Neural cell (in vitro differentiated cells): ENCODE data around the gene DOP1B. TPM values are rescaled to one million over a fixed set of nuclear protein-coding genes. Genes with fewer than 3 reads are reported as not detected.

Experiments
- H2AFZ ChIP-seq: fragments of 200-600, 300-800 bp; sonication (generic), shearing (Covaris generic); 2 replicates; pipeline ENCODE4 v1.6.0; 2014; ENCODE audit warnings: low read depth, mild to moderate bottlenecking, antibody characterized with exemption, low read length, moderate library complexity
- H3F3A ChIP-seq: fragments of 200-600 bp; shearing (Covaris generic); 2 replicates; pipeline ENCODE4 v1.6.1; 2016; ENCODE audit warnings: mild to moderate bottlenecking, moderate library complexity, mixed read lengths, antibody characterized with exemption, low read length; ENCODE audit not compliant: insufficient read depth, poor library complexity, severe bottlenecking
- H3K27ac ChIP-seq: fragments of 200-600, 300-800 bp; sonication (generic), shearing (Covaris generic); 2 replicates; pipeline ENCODE4 v1.5.1; 2014; ENCODE audit warnings: mild to moderate bottlenecking, low read length, moderate library complexity
- H3K27me3 ChIP-seq: fragments of 300-800, 200-600 bp; sonication (generic), shearing (Covaris generic); 2 replicates; pipeline ENCODE4 v1.6.0; 2014; ENCODE audit warnings: mild to moderate bottlenecking, low read depth, low read length, moderate library complexity; ENCODE audit not compliant: insufficient read depth
- H3K36me3 ChIP-seq: fragments of 300-800, 200-600 bp; sonication (generic), shearing (Covaris generic); 2 replicates; pipeline ENCODE4 v1.5.1; 2014; ENCODE audit warnings: mild to moderate bottlenecking, antibody characterized with exemption, low read length, moderate library complexity; ENCODE audit not compliant: insufficient read depth
- H3K4me2 ChIP-seq: fragments of 300-800, 200-600 bp; sonication (generic), shearing (Covaris generic); 2 replicates; pipeline ENCODE4 v1.6.0; 2014; ENCODE audit warnings: mild to moderate bottlenecking, low read length
- H3K4me3 ChIP-seq: fragments of 300-800, 200-600 bp; sonication (generic), shearing (Covaris generic); 2 replicates; pipeline ENCODE4 v1.5.1; 2014; ENCODE audit warnings: mild to moderate bottlenecking, low read length, moderate library complexity
- H3K79me2 ChIP-seq: fragments of 200-600 bp; shearing (Covaris generic); replicated peaks from 2 replicates; pipeline ENCODE4 v1.6.0; 2014; ENCODE audit warnings: mild to moderate bottlenecking, low read length, moderate library complexity; ENCODE audit not compliant: insufficient read depth
- H3K9ac ChIP-seq: fragments of 300-800, 200-600 bp; sonication (generic), shearing (Covaris generic); 2 replicates; pipeline ENCODE4 v1.6.1; 2016; ENCODE audit warnings: mild to moderate bottlenecking, low read length, mixed read lengths
- H3K9me2 ChIP-seq: fragments of 200-600 bp; shearing (Covaris generic); 2 replicates; pipeline ENCODE4 v1.6.1; 2016; ENCODE audit warnings: mild to moderate bottlenecking, low read length, mixed read lengths; ENCODE audit not compliant: insufficient read depth
- H3K9me3 ChIP-seq: fragments of 200-600, 300-800 bp; sonication (generic), shearing (Covaris generic); 2 replicates; pipeline ENCODE4 v1.6.1; 2016; ENCODE audit warnings: mild to moderate bottlenecking, mixed run types, low read length, moderate library complexity, mixed read lengths
- H4K20me1 ChIP-seq: fragments of 200-600 bp; shearing (Covaris generic); 2 replicates; pipeline ENCODE4 v1.6.1; 2016; ENCODE audit warnings: mild to moderate bottlenecking, mixed run types; ENCODE audit not compliant: insufficient read depth
- EP300 ChIP-seq: fragments of 450-650 bp; conservative IDR thresholded peaks from 2 replicates; pipeline ENCODE4 v1.6.1; 2014; ENCODE audit warnings: antibody characterized with exemption, mild to moderate bottlenecking, moderate library complexity; ENCODE audit not compliant: poor library complexity, severe bottlenecking
- EZH2 ChIP-seq: fragments of 200-600, 300-800 bp; shearing (Covaris generic), sonication (generic); IDR thresholded peaks from 2 replicates; pipeline ENCODE4 v1.6.1; 2014; ENCODE audit warnings: antibody characterized with exemption, low read length, borderline replicate concordance, mild to moderate bottlenecking; ENCODE audit not compliant: insufficient read depth, poor library complexity, severe bottlenecking
- MXI1 ChIP-seq: fragments of 450-650 bp; conservative IDR thresholded peaks from 2 replicates; pipeline ENCODE4 v1.6.1; 2014; ENCODE audit warnings: antibody characterized with exemption, mild to moderate bottlenecking; ENCODE audit not compliant: poor library complexity, severe bottlenecking
- POLR2AphosphoS5 ChIP-seq: IDR thresholded peaks from 2 replicates; pipeline ENCODE4 v1.6.1; 2012
- RAD21 ChIP-seq: fragments of 450-650 bp; conservative IDR thresholded peaks from 2 replicates; pipeline ENCODE4 v1.6.1; 2014; ENCODE audit warnings: antibody characterized with exemption, mild to moderate bottlenecking, moderate library complexity
- SMC3 ChIP-seq: fragments of 450-650 bp; conservative IDR thresholded peaks from 2 replicates; pipeline ENCODE4 v1.6.1; 2014; ENCODE audit warnings: antibody characterized with exemption, mild to moderate bottlenecking, moderate library complexity; ENCODE audit not compliant: poor library complexity
- TAF1 ChIP-seq: IDR thresholded peaks from 2 replicates; pipeline ENCODE4 v1.6.1; 2012; ENCODE audit warnings: low read depth
- polyA plus RNA-seq: library from polyadenylated mRNA; depleted of rRNA; stranded (reverse); fragments of >200 nt; gene quantifications from 2 replicates; pipeline ENCODE4 v1.2.3, GENCODE V29; 2014
- TF ChIP-seq, protein P1 (sequence below): fragments of 450-650 bp; IDR thresholded peaks from 2 replicates; pipeline ENCODE4 v1.5.1; 2014; ENCODE audit warnings: antibody characterized with exemption, mild to moderate bottlenecking, moderate library complexity; ENCODE audit not compliant: poor library complexity, severe bottlenecking
- TF ChIP-seq, protein P2 (sequence below): IDR thresholded peaks from 2 replicates; pipeline ENCODE4 v1.6.1; 2012; ENCODE audit warnings: borderline replicate concordance

Gene DOP1B
- polyA plus RNA-seq, 1 donor from 2014 or later = 14.0 TPM

DNA sequence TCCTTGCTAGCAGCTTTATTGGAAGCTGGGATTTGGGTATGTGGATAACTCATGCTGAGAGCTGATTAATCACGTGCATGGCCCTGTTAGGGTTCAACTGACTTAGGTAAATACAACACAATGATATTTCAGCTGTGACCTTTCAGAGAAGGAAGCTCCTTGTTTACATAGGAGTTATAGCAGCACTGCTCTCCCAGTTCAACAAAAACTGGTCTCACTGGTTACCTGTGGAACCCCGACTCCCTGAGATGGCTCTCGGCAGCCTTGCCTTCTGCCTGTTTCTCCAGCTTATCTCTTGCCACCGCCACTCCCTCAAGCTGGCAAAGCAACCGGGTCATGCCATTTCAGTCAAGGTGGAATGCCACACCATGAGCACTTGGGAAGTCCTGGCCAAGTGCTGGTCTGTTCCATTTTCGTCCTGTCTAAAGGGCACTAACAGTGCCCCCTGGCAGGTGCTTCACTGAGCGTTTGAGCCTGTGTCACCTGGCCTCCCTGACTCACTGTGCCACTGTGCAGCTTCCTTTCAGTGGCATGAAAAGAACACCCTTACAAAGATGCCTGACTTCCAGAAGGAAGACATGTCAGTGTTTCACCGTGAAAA is 31.6 kb downstream of the DOP1B start:
- no peaks in the 10 kb centered on the region for H3K27me3 ChIP-seq
- H3F3A ChIP-seq = no peaks in the 10 kb centered on the region
- no peaks in the 10 kb centered on the region for H4K20me1 ChIP-seq
- H3K9me2 ChIP-seq = no peaks in the 10 kb centered on the region
- H3K9me3 ChIP-seq = no peaks in the 10 kb centered on the region
- no peak for TF ChIP-seq SMC3
- TF ChIP-seq RAD21 = no peak
- TF ChIP-seq, protein P1, sequence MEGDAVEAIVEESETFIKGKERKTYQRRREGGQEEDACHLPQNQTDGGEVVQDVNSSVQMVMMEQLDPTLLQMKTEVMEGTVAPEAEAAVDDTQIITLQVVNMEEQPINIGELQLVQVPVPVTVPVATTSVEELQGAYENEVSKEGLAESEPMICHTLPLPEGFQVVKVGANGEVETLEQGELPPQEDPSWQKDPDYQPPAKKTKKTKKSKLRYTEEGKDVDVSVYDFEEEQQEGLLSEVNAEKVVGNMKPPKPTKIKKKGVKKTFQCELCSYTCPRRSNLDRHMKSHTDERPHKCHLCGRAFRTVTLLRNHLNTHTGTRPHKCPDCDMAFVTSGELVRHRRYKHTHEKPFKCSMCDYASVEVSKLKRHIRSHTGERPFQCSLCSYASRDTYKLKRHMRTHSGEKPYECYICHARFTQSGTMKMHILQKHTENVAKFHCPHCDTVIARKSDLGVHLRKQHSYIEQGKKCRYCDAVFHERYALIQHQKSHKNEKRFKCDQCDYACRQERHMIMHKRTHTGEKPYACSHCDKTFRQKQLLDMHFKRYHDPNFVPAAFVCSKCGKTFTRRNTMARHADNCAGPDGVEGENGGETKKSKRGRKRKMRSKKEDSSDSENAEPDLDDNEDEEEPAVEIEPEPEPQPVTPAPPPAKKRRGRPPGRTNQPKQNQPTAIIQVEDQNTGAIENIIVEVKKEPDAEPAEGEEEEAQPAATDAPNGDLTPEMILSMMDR = no peak
- TF ChIP-seq POLR2AphosphoS5 = no peak
- no peak for TF ChIP-seq TAF1
- TF ChIP-seq, protein P2, sequence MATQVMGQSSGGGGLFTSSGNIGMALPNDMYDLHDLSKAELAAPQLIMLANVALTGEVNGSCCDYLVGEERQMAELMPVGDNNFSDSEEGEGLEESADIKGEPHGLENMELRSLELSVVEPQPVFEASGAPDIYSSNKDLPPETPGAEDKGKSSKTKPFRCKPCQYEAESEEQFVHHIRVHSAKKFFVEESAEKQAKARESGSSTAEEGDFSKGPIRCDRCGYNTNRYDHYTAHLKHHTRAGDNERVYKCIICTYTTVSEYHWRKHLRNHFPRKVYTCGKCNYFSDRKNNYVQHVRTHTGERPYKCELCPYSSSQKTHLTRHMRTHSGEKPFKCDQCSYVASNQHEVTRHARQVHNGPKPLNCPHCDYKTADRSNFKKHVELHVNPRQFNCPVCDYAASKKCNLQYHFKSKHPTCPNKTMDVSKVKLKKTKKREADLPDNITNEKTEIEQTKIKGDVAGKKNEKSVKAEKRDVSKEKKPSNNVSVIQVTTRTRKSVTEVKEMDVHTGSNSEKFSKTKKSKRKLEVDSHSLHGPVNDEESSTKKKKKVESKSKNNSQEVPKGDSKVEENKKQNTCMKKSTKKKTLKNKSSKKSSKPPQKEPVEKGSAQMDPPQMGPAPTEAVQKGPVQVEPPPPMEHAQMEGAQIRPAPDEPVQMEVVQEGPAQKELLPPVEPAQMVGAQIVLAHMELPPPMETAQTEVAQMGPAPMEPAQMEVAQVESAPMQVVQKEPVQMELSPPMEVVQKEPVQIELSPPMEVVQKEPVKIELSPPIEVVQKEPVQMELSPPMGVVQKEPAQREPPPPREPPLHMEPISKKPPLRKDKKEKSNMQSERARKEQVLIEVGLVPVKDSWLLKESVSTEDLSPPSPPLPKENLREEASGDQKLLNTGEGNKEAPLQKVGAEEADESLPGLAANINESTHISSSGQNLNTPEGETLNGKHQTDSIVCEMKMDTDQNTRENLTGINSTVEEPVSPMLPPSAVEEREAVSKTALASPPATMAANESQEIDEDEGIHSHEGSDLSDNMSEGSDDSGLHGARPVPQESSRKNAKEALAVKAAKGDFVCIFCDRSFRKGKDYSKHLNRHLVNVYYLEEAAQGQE = no peak
- no peak for TF ChIP-seq EZH2
- TF ChIP-seq MXI1 = no peak
- no peak for TF ChIP-seq EP300
- H3K79me2 ChIP-seq = no peaks in the 10 kb centered on the region
- no peak overlapping the region for H2AFZ ChIP-seq
- H3K9ac ChIP-seq = no peak overlapping the region
- no peaks in the 10 kb centered on the region for H3K36me3 ChIP-seq
- H3K27ac ChIP-seq = no peak overlapping the region
- H3K4me2 ChIP-seq = no peak overlapping the region
- H3K4me3 ChIP-seq = no peak overlapping the region

DNA sequence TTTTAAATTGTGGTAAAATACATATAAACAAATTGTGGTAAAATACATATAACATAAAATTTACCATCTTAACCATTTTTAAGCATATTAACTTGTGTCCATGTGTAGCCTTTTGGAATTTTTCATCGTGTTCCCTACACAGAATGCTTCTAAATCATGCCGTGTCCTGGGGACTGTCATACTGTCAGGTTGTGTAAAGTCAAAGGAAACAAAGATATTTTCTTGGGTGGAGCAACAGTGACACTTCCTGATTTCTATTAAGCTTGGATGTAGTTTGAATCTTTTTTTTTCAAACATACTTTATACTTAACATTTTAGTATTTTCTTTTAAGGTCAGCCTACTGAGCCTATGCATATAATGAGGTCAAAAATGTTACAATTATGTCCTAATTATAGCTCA is 32.3 kb downstream of the DOP1B start:
- TF ChIP-seq, protein P2 = no peak
- TF ChIP-seq EP300 (no peak), RAD21 (no peak), MXI1 (no peak), TAF1 (no peak), SMC3 (no peak), EZH2 (no peak), POLR2AphosphoS5 (no peak)
- TF ChIP-seq, protein P1 = no peak
- Histone ChIP-seq H3K9me2 (no peaks in the 10 kb centered on the region), H3K9ac (no peak overlapping the region)

More for the DNA sequence above, 32.3 kb downstream of the DOP1B start:
- Histone ChIP-seq H3K27ac (no peak overlapping the region), H3F3A (no peaks in the 10 kb centered on the region), H3K4me2 (no peak overlapping the region), H2AFZ (no peak overlapping the region), H3K9me3 (no peaks in the 10 kb centered on the region), H3K27me3 (no peaks in the 10 kb centered on the region), H3K4me3 (no peak overlapping the region), H3K79me2 (no peaks in the 10 kb centered on the region), H3K36me3 (no peaks in the 10 kb centered on the region), H4K20me1 (no peaks in the 10 kb centered on the region)
